Globus pallidus (tissue), 1 donor: ENCODE results near the gene SGTB.
"Not testable (repeated sequence)": the region's sequence is repeated elsewhere in the genome, so short reads cannot be mapped to it uniquely, and the experiment has no call there.

Experiments used
- DNase-seq: peaks from one replicate; pipeline ENCODE4 v3.0.0-alpha.2; 2015; ENCODE audit warnings: low spot score

Gene SGTB

GRCh38 chr5:65734196-65734775 lies 12.4 kb upstream of the SGTB start:
- DNase-seq: not testable (repeated sequence)

DNA sequence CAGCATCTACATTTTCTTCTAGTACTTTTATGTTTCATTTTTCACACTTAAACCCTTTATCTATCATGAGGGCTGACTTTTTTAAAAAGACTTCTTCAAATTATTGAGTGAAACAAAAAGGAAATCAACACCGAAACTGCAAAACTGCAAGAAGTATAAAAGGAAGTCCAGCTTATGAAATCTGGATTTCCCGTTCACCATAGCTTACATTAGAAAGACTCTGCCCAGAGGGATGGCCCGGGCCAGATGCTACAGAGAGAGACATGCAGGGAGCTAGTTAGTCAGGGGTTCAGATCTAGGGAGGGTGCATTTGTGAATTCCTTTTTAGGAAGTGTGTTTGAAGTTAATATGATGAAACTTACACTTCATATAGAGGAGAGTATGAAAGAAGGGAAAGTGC lies 10.1 kb upstream of the SGTB start:
- DNase-seq: not testable (repeated sequence)

DNA sequence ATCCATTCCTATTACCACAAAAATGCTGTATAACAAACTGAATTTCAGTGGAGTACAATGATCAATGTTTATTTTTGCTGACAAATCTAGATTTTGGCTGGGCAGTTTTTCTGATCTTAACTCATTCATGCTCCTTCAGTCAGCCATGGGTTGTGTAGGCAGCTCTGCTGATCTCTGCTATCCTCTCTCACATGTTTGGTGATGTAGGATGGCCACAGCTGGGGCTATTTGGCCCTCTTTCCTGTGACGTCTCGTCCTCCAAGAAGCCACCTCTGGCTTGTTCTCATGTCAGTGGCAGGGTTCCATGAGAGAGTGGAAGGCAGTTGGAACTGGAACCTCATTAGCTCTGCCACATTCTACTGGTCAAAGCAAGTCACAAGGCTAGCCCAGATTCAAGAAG lies 9.0 kb upstream of the SGTB start:
- DNase-seq: no peak

GRCh38 chr5:65728218-65728617 lies 6.3 kb upstream of the SGTB start:
- DNase-seq: no peak

GRCh38 chr5:65727491-65728156 lies 5.7 kb upstream of the SGTB start:
- DNase-seq: no peak

GRCh38 chr5:65722575-65723403 lies 880 bp upstream of the SGTB start:
- peak; percentile 57 for DNase-seq

DNA sequence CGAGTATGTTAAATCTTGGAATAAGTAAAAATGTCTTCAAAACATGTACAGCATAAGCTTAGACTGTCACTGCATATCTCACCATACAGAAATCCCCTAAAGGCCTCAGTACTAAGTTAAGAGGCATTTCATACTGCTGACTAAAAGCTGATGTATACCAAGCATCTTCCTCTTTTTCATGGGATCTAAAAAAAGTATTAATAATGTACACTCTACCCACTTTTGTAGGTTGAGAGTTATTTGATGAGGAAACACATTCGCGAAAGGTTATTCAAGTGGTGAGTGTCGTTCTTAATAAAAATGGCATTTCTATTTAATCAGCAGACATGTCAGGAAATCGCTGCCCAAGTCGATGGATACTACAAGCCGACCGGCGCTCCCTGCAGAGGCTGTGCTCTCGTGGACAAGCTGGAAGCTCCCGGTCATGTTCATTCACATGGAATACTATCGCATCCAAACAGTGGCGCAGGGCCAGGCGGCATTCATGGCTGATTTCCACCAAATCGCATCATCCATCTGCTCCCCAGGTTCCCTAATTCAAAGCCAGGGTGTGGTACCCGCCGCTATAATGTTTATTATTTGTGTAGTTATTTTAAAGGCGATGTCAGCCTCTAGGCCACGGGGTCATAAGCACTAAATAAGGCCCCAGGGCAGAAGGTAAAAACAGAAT lies 724 bp downstream of the SGTB start:
- peak; percentile 65 for DNase-seq

GRCh38 chr5:65718576-65719310 lies 3.2 kb downstream of the SGTB start:
- DNase-seq: no peak

DNA sequence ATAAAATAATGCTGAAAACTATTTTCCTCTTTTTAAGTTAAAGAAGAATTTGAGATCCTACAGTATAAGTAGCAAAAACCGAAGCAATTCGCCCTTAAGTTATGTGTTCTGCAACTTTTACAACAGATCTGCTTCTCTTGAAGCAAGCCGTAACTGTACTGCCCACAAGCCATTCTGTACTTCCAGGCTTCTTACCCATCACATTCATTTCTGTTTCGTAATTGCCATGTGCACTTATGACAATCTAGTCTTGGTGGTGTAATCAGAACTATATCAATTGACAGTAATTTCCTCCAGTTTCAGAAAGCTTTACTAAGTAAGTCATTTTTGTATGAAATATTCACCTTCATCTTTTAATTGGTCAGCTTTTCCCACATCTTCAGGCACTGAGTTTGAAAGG lies 13.8 kb downstream of the SGTB start:
- no peak for DNase-seq

DNA sequence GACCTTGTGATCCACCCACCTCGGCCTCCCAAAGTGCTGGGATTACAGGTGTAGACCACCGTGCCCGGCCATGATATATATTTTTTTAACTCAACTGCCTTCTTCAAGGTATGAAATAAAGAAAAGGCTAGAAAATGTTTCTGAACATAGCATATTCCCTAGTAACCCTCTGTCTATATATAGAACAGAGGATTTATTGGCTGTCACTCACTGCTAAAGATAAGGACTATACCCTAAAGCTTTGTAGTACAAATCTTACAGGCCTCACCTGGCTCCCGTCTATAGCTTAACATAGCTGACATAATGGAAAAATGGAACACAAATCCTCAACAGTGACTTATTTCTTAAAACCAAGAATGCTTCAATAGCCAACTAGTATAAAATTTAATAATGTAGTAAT lies 14.2 kb downstream of the SGTB start:
- DNase-seq: no peak

- DNase-seq: no peak
These were observed 17.2 kb downstream of the SGTB start for GRCh38 chr5:65704621-65705239.

GRCh38 chr5:65702036-65702435 lies 19.9 kb downstream of the SGTB start:
- DNase-seq: no peak

DNA sequence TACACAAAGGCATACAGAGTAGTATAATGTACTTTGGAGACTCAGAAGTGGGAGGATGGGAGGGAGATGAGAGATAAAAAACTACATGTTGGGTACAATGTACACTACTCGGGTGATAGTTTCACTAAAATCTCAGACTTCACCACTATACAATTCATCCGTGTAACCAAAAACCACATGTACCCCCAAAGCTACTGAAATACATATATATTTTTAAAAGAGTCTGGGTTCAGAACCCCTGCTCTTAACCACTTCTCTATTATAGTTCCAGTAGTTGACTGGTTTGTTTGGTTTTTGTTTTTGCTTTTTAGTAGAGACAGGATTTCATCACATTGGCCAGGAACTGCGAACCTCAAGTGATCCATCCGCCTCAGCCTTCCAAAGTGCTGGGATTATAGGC lies 22.6 kb downstream of the SGTB start:
- no peak for DNase-seq

GRCh38 chr5:65696892-65697291 lies 25.0 kb downstream of the SGTB start:
- DNase-seq: peak; percentile 12

- DNase-seq: peak; percentile 87
These were observed 26.0 kb downstream of the SGTB start for GRCh38 chr5:65695896-65696295.

DNA sequence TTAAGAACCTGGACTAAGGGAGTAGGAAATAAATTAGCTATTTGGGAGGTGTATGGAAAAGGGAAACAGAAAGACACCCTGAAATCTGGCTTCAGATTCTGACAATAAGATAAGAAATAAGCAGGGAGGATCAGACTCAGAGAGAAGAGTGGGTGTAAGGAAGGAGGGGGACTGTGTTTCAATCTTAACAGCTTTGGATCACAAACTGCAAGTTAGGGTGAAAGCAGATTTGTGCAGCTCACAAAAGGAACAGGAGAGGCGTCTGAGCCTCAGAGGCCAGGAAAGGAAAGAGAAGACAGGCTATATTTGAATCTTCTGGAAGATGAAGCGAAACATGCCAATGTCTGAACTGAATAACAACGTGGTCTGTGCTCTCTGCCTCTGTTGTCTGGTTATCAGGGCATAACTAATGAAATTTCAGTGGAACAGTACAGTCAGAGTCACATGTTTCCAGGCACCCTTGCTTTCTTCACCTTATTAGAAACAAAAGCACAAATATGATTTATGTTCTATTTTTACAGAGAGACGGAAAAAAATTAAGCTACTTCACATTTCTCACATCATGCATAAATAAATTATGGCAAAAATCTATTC lies 26.6 kb downstream of the SGTB start:
- peak; percentile 11 for DNase-seq

GRCh38 chr5:65693121-65693520 lies 28.8 kb downstream of the SGTB start:
- DNase-seq: no peak

DNA sequence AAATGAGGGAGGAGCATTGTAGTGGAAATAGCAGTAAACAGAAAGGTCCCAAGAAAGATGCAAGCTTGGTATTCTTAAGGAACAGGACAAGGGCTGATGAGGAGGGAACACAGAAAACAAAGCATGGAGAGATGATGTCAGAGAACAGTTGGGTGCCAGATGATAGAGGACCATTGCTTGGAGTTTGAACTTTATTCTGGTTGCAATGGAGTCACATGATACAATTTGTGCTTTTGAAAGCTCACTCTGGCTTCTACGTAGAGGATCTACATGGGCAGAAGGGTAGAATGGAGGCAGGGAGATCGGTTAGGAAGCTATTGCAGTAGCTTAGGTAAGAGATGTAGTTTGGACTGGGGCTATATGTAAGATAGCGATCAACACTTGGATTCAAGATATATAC lies 39.8 kb downstream of the SGTB start:
- DNase-seq: no peak

GRCh38 chr5:65676056-65676455 lies 45.9 kb downstream of the SGTB start:
- not testable (repeated sequence) for DNase-seq

DNA sequence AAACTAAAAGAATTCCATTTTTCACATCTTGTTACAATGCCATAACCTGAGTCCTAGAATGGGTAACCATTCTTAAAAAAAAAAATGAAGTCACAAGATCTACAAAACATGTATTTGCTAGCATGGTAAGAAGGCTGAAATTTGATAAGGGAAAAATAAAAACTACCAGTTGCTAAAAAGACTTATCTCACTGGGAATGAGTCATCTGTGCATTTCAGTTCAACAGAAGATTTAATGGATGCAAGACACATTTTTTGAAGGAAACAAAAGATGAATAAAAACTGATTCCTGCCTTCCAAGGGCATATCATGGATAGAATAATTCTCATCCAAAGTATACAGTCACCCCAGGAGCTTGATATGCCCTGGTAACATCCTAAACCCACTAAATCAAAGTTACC lies 47.2 kb downstream of the SGTB start:
- DNase-seq: no peak

GRCh38 chr5:65672796-65673195 lies 49.1 kb downstream of the SGTB start:
- no peak for DNase-seq
